Progenitor cell of endocrine pancreas (in vitro differentiated cells): ENCODE data around the gene SUGCT. TPM values are rescaled to one million over a fixed set of nuclear protein-coding genes. Genes with fewer than 3 reads are reported as not detected.

Experiments
- DNase-seq: peaks from one replicate; pipeline ENCODE4 v3.0.0; 2021; ENCODE audit warnings: low spot score; ENCODE audit not compliant: unreplicated experiment
- H3K27ac Mint-ChIP-seq: 2 replicates; pipeline ENCODE4 v1.8.0; 2021; ENCODE audit warnings: mild to moderate bottlenecking, moderate library complexity, mixed read lengths
- H3K27me3 Mint-ChIP-seq: 2 replicates; pipeline ENCODE4 v1.8.0; 2021; ENCODE audit warnings: mixed read lengths
- H3K36me3 Mint-ChIP-seq: 2 replicates; pipeline ENCODE4 v1.8.0; 2022; ENCODE audit warnings: mixed read lengths; ENCODE audit not compliant: insufficient read depth
- H3K4me1 Mint-ChIP-seq: 2 replicates; pipeline ENCODE4 v1.8.0; 2021; ENCODE audit warnings: low read depth, mixed read lengths
- H3K4me3 Mint-ChIP-seq: 2 replicates; pipeline ENCODE4 v1.8.0; 2021; ENCODE audit warnings: low read depth, mild to moderate bottlenecking, moderate library complexity, mixed read lengths
- H3K9me3 Mint-ChIP-seq: 2 replicates; pipeline ENCODE4 v1.8.0; 2021; ENCODE audit warnings: low read depth, mixed read lengths
- CTCF ChIP-seq: fragments of 200-600 bp; sonication (generic); IDR thresholded peaks from one replicate; pipeline ENCODE4 v1.5.0; 2021; ENCODE audit warnings: antibody characterized with exemption, mild to moderate bottlenecking; ENCODE audit not compliant: unreplicated experiment
- total RNA-seq: library from RNA; stranded (reverse); gene quantifications from 2 replicates; pipeline ENCODE4 v1.2.1, GENCODE V29; 2021

SUGCT gene
- total RNA-seq, 1 donor from 2014 or later, result 6.2 TPM

- no peak overlapping the region for H3K27ac Mint-ChIP-seq
- no peaks in the 10 kb centered on the region for H3K4me1 Mint-ChIP-seq
- no peaks in the 10 kb centered on the region for H3K27me3 Mint-ChIP-seq
- H3K9me3 Mint-ChIP-seq, result no peaks in the 10 kb centered on the region
- H3K36me3 Mint-ChIP-seq, result no peaks in the 10 kb centered on the region
- no peak overlapping the region for H3K4me3 Mint-ChIP-seq
- TF ChIP-seq CTCF, result no peak
- DNase-seq, result no peak
These were observed 334.4 kb downstream of the SUGCT start for GRCh38 chr7:40468891-40469864.

- Mint-ChIP-seq H3K27ac (no peak overlapping the region), H3K36me3 (no peaks in the 10 kb centered on the region), H3K4me1 (no peaks in the 10 kb centered on the region), H3K9me3 (no peaks in the 10 kb centered on the region), H3K4me3 (no peak overlapping the region), H3K27me3 (no peaks in the 10 kb centered on the region)
- no peak for TF ChIP-seq CTCF
- no peak for DNase-seq
These were observed 335.3 kb downstream of the SUGCT start for GRCh38 chr7:40470091-40470592.

DNA sequence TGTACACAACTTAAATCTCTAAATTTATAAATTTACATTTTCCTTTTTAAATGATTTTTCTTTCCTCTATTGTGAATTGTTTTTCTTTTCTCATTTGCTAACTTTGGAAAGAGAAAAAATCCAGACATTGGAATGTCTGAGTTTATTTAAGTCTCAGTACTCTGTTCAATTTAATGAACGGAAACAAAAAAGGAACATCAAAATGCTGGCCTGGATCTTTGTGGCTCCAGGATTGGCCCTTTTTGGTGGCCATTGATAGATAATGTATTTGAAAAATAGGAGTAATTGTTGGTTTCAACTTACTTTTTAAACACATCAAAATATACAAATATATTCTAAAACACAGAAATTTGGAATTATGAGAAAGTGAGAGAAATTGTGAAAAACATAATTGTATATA, 336.0 kb downstream of the SUGCT start:
- Mint-ChIP-seq H3K27me3 (no peaks in the 10 kb centered on the region), H3K4me1 (no peaks in the 10 kb centered on the region), H3K9me3 (no peaks in the 10 kb centered on the region), H3K4me3 (no peak overlapping the region), H3K27ac (no peak overlapping the region), H3K36me3 (no peaks in the 10 kb centered on the region)
- TF ChIP-seq CTCF, result no peak
- DNase-seq, result no peak

DNA sequence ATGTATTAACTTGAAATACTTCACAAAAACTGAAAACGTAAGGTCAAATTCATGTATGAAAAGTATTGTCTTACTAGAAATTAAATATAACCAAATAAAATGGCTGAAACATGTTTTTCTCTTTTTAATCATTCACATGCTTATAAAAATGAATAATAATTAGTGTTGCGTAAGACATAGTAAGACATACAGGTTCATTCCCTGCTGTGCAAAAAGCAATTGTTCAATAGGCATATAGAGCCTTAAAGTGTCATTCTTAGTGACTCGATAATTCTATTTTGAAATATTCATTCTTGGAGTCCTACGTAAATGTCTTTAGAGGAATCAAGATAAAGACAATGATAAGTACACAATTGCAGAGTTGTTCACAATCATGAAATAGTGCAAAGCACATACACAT, 337.1 kb downstream of the SUGCT start:
- no peaks in the 10 kb centered on the region for H3K4me1 Mint-ChIP-seq
- no peak overlapping the region for H3K4me3 Mint-ChIP-seq
- no peaks in the 10 kb centered on the region for H3K27me3 Mint-ChIP-seq
- no peaks in the 10 kb centered on the region for H3K36me3 Mint-ChIP-seq
- no peak overlapping the region for H3K27ac Mint-ChIP-seq
- no peak for DNase-seq
- no peak for TF ChIP-seq CTCF
- no peaks in the 10 kb centered on the region for H3K9me3 Mint-ChIP-seq

DNA sequence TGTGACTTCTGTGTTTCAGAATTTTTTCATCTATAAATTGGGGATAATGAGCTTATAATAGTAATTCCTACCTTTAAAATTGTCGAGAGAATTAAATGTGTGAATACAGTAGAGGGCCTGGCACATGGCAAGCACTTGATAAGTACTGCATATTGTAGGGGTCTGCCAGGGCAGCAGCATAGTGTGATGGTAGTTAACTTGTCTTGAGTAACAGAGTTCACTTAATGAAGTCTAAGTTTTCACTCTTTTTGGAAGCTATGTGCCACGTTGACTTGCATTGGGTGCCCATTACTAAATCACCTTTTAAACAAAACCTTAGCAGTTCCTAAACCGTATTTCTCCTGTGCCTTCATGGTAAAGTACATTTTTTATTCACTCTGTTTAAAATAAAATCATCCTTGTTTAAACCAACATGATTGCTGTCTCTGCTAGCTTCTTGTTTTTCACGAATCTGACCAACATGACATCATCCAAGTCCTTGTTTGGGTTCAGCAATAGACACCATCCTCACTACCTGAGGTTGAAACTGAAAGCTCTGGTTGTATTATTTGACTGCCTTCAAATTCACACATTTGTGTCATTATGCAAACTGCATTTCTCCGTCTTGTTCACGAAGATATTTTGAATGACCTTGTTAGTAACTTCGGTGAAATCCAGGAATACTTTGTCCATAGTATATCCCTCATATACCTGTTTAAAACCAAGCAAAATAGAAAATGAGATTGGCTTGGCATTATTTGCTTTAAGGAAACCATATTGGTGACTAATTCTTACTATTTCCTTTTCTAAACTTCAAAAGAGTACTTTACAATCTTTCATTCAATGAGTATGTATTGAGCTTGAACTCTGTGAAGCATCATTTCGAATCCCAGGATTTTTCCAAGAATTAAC, 340.2 kb downstream of the SUGCT start:
- TF ChIP-seq CTCF, result no peak
- Mint-ChIP-seq H3K9me3 (no peaks in the 10 kb centered on the region), H3K27me3 (no peaks in the 10 kb centered on the region), H3K4me3 (no peak overlapping the region), H3K4me1 (no peaks in the 10 kb centered on the region), H3K27ac (no peak overlapping the region), H3K36me3 (no peaks in the 10 kb centered on the region)
- DNase-seq, result no peak
